ENCODE measurements around the gene KRT80. TPM values are rescaled to one million over a fixed set of nuclear protein-coding genes. Genes with fewer than 3 reads are reported as not detected.

The KRT80 gene
- total RNA-seq, 4 donors from 2014 or later, result 0.16 to 0.54 (median 0.31) TPM; not detected in 1

DNA sequence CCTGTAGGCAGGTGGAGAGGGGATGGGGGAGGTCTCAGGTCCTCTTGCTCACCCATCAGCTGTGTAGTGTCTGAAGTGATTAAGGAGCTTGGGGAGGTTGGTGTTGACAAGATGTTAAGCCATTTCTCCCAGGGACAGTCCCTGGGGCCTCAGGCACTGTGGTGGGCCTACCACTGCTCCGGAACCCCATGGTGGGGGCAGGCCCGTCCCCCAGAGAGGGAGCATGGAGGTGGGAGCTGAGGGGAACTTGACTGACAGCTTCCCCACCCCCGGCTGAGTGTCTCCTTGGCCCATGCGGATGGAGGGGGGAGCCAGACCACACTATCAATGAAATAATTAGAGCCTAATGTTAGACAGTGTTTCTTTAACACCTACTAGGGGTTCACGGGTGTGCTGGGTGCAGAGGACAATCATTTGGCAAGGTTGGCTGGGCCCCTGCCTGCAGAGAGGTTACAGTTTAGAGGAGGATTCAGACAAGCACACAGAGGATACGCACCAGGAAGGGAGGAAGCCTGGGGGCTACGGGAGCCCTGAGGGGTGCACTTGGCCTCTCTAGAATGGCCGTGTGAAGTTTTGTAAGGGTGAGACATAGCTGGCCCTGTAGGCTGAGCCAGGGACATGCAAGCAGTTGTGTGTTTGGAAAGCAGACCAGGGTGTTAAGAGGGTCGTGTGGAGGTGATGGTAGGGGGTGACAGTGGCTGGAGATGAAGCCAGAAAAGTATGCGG lies 19.3 kb upstream of the KRT80 start:
- 79 to 83% methylated on average over 1 to 6 of the region's 10 CpGs for WGBS, 2 donors (ENCODE audit: low coverage in 1 of 2)
- Histone ChIP-seq H3K27ac (no peak overlapping the region), H3K27me3 (peaks cover 23% of the 10 kb centered on the region), H3K4me1 (peaks cover 0 to 26% (median 10%) of the 10 kb centered on the region in 3 donors), H3K4me3 (no peak overlapping the region), H3K9me3 (no peaks in the 10 kb centered on the region), H3K36me3 (no peaks in the 10 kb centered on the region)
- no peak for ATAC-seq
- TF ChIP-seq POLR2A (IDR thresholded peaks at IDR 0.05) (no peak), EP300 (IDR thresholded peaks at IDR 0.05) (no peak), POLR2AphosphoS5 (IDR thresholded peaks at IDR 0.05) (no peak), CTCF (IDR thresholded peaks at IDR 0.05) (no peak)

GRCh38 chr12:52210186-52210924 lies 18.5 kb upstream of the KRT80 start:
- no peak overlapping the region for H3K4me3 ChIP-seq
- no peaks in the 10 kb centered on the region for H3K9me3 ChIP-seq
- peaks cover 19% of the 10 kb centered on the region for H3K27me3 ChIP-seq
- no peaks in the 10 kb centered on the region for H3K36me3 ChIP-seq
- H3K27ac ChIP-seq, result no peak overlapping the region
- peaks cover 0 to 26% (median 10%) of the 10 kb centered on the region in 3 donors for H3K4me1 ChIP-seq
- TF ChIP-seq POLR2A (IDR thresholded peaks at IDR 0.05) (no peak), POLR2AphosphoS5 (IDR thresholded peaks at IDR 0.05) (no peak), CTCF (IDR thresholded peaks at IDR 0.05) (no peak), EP300 (IDR thresholded peaks at IDR 0.05) (no peak)
- WGBS, 2 donors (ENCODE audit: low coverage in 1 of 2), result 83 to 89% methylated on average over 2 to 6 of the region's 7 CpGs
- peak; percentile 63 for ATAC-seq

DNA sequence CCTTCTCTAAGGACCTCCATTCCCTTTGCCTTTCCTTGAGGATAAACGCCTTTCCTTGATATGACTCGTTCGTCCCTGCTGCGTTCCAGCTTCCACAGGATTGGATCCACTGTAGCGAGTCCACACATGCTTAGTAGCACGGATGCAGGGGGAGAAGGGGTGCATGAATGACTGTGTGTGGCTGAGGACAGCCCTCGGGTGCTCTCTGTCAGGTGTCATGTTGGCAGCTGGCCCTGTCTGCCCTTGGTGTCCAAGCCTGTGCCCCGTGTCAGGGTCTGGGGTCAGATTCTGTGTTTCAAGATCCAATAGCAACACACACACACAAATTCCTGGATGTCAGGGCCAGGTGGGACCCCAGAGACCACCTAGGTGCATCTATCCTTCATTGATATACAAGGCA lies 17.5 kb upstream of the KRT80 start:
- WGBS, 2 donors (ENCODE audit: low coverage in 1 of 2), result no CpG with 5 or more reads among the region's 8 CpGs
- no peak for ATAC-seq
- Histone ChIP-seq H3K27ac (no peak overlapping the region), H3K36me3 (no peaks in the 10 kb centered on the region), H3K4me1 (peaks cover 0 to 26% (median 10%) of the 10 kb centered on the region in 3 donors), H3K9me3 (no peaks in the 10 kb centered on the region), H3K4me3 (no peak overlapping the region), H3K27me3 (peaks cover 11% of the 10 kb centered on the region)
- no peak for TF ChIP-seq POLR2A (IDR thresholded peaks at IDR 0.05)
- TF ChIP-seq POLR2AphosphoS5 (IDR thresholded peaks at IDR 0.05), result no peak
- no peak for TF ChIP-seq CTCF (IDR thresholded peaks at IDR 0.05)
- no peak for TF ChIP-seq EP300 (IDR thresholded peaks at IDR 0.05)

GRCh38 chr12:52208424-52209165 lies 16.8 kb upstream of the KRT80 start:
- no peak overlapping the region for H3K4me3 ChIP-seq
- no peaks in the 10 kb centered on the region for H3K36me3 ChIP-seq
- no peak for ATAC-seq
- H3K27me3 ChIP-seq, result peaks cover 5% of the 10 kb centered on the region
- H3K4me1 ChIP-seq, result peaks cover 0 to 20% (median 10%) of the 10 kb centered on the region in 3 donors
- WGBS, 2 donors (ENCODE audit: low coverage in 1 of 2), result 59 to 86% methylated on average over 4 to 15 of the region's 18 CpGs
- peak overlapping the region in 1 of 4 donors; percentile 38 for H3K27ac ChIP-seq
- H3K9me3 ChIP-seq, result no peaks in the 10 kb centered on the region
- TF ChIP-seq EP300 (IDR thresholded peaks at IDR 0.05), result no peak

DNA sequence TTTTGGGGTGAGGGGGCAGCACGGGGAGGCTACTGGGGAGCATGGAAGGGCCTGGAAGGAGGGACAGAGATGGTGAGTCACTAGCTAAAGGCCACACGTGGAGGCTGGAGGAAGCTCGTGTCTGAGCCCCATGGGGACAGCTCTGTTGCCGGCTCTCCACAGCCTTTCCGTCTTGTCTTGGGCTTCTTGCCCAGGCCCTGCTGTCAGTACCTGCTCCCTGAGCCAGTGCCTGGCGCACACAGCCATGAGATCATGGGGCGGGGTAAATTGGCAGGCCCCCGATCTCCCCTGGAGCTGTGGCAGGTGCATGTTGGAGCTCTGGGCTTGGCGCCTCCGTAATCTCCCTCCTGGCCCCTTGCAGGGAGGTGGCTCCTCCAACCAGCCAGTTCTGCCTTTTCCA lies 16.1 kb upstream of the KRT80 start:
- 40% methylated on average over 1 of the region's 10 CpGs; no CpG with 5 or more reads in 1 of the 2 donors for WGBS, 2 donors (ENCODE audit: low coverage in 1 of 2)
- Histone ChIP-seq H3K27ac (peak overlapping the region in 1 of 4 donors; percentile 38), H3K9me3 (no peaks in the 10 kb centered on the region), H3K27me3 (peaks cover under 1% of the 10 kb centered on the region), H3K4me1 (peaks cover 0 to 23% (median 10%) of the 10 kb centered on the region in 3 donors), H3K36me3 (no peaks in the 10 kb centered on the region), H3K4me3 (no peak overlapping the region)
- TF ChIP-seq POLR2AphosphoS5 (IDR thresholded peaks at IDR 0.05) (peak; percentile 16), POLR2A (IDR thresholded peaks at IDR 0.05) (no peak)
- peak; percentile 58 for ATAC-seq
